Dedifferentiated amniotic fluid mesenchymal stem cell (primary cell): ENCODE measurements around the gene DNAJC22.
"Not testable (repeated sequence)": the region's sequence is repeated elsewhere in the genome, so short reads cannot be mapped to it uniquely, and the experiment has no call there.

Experiments
- DNase-seq: peaks from one replicate; pipeline ENCODE4 v3.0.0-alpha.2; 2016; ENCODE audit errors: extremely low spot score

DNAJC22 gene

DNA sequence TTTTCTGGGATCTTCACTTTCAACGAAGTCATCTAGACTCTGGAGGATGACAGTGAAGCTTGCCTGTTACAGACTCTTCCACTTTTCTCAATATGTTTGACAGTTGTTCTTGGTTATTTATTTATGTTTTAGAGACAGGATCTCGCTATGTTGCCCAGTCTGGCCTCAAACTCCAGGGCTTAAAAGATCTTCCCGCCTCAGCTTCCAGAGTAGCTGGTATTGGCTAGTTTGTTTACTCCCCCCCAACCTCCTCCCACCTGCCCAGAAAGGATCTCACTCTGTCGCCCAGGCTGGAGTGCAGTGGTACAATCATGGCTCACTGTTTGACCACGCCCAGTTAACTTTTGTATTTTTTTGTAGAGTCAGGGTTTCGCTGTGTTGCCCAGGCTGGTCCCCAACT is 23.9 kb downstream of the DNAJC22 start:
- no peak for DNase-seq

- no peak for DNase-seq
Measured at GRCh38 chr12:49375406-49375805, 28.7 kb downstream of the DNAJC22 start.

GRCh38 chr12:49377386-49377785 is 30.7 kb downstream of the DNAJC22 start:
- no peak for DNase-seq

DNA sequence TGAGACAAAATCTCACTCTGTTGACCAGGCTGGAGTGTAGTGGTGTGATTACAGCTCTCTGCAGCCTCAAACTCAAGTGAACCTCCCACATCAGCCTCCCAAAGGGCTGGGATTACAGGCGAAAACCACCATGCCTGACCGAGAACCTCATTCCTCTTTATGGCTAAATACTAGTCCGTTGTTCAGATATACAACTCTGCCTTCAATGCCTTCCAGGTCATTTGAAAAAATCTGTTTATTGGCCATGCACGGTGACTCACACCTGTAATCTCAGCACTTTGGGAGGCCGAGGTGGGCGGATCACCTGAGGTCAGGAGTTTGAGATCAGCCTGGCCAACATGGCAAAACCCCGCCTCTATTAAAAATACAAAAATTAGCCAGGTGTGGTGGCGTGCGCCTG is 33.5 kb downstream of the DNAJC22 start:
- DNase-seq: not testable (repeated sequence)

GRCh38 chr12:49388682-49389386 is 42.1 kb downstream of the DNAJC22 start:
- DNase-seq: no peak

- DNase-seq: no peak
Measured at GRCh38 chr12:49389387-49389703, 42.7 kb downstream of the DNAJC22 start.

DNA sequence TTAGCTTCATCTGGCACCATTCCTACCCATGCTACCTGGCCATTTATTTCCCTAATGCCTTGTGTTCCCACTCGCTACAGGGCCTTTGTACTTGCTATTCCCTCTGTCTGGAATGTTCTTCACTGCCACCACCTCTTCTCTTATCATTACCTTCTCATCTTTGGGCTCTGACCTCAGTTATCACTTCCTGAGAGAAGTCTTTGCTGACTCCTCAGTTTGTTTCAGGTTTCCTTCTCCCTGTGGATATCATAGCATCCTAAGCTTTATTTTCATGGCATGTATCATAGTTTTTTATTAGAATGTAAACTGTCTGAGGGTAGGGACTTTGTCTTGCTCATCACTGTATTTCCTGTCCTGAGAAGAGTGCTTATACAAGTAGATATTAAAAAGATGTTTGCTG is 50.3 kb downstream of the DNAJC22 start:
- no peak for DNase-seq

DNA sequence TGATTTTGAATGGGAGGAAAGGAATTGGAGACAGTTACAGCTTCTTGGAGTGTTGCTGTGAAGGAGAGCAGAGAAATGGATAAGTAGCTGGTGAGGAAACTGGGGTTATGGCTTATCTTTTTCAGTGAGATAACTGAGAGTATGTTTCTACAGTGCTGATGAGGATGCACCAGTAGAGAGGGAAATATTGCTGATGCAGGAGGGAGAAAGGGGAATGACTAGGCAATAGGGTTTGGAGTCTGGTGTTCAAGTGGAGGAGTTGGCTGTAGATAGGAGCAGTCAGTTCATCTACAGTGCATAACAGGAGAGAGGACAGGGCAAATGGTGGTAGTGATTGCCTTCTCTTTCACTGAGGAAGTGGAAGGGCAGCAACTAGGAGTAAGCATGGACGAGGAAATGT is 53.6 kb downstream of the DNAJC22 start:
- DNase-seq: no peak
